ENCODE results near the gene ADAMTS7. TPM values are rescaled to one million over a fixed set of nuclear protein-coding genes. Genes with fewer than 3 reads are reported as not detected.
"Not testable (repeated sequence)": the region's sequence is repeated elsewhere in the genome, so short reads cannot be mapped to it uniquely, and the experiment has no call there.

ADAMTS7 gene
- total RNA-seq, 2 donors from 2014 or later, result 0.39 to 1.5 TPM

DNA sequence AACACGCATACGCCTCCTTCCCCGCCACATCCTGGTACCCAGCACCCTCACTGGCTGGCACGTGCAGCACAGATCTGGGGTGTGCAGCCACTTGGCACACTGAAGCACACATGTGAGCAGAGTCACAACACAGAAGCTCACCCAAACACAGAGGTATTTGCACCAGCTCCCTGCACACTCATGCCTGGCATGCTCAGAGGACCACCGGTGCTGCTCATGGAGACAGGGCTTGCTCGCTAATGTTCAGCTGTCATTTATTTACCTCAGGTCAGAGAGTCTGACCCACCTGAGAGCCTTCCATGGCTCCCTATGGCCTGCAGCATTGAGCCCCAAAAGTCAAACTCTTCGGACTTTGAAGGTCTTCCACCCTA lies 70.4 kb downstream of the ADAMTS7 start:
- ATAC-seq (replicated peaks in 1 of 2), result no peak
- Mint-ChIP-seq H3K9me3 (no peaks in the 10 kb centered on the region), H3K4me3 (no peak overlapping the region), H3K36me3 (ENCODE audit: insufficient read depth in 2 of 2) (no peaks in the 10 kb centered on the region), H3K27me3 (ENCODE audit: low read depth) (no peaks in the 10 kb centered on the region), H3K27ac (no peak overlapping the region), H3K4me1 (ENCODE audit: low read depth) (no peaks in the 10 kb centered on the region)
- no peak for DNase-seq

DNA sequence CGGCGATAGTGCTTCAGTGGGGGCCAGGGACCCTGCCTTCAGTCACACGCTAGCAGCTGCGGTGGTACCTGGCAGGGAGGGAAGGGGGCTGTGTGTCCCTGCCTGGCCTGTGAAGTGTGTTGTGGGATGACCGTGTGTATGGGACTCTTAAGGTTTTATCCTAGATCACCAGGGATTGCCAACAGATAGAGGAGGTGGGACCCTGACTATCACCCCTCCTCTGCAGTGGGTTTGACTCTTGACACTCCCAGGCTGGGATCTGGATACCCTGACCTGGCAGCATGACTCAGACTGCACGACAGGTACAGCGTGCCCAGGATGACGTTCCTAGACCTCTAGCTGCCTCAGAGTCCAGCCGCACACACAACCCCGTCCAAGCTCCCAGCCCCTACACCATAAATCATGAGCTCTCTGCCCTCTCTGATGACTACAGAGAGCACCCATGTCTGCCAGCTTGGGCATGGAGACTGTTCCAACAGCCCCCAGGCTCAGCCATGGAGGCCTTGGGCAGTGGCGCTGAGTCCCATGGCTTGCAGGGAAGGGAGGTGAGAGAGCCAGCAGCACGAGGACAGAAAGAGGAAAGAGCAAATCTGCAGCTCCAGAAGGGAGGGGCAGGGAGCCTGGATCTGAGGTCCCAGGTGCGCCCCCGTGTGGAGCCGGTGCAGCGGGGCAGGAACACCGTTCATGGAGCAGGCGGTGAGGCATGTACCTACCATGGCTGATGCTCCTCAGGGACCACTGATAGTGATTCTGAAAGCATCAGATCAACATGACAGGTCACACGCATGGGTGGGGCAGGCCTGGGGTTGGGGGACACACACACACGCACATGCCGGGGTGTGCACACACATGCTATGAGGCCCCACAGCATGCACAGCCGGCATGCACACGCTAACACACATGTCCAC lies 71.0 kb downstream of the ADAMTS7 start:
- Mint-ChIP-seq H3K27ac (no peak overlapping the region), H3K4me1 (ENCODE audit: low read depth) (no peaks in the 10 kb centered on the region), H3K36me3 (ENCODE audit: insufficient read depth in 2 of 2) (no peaks in the 10 kb centered on the region), H3K4me3 (no peak overlapping the region), H3K9me3 (no peaks in the 10 kb centered on the region), H3K27me3 (ENCODE audit: low read depth) (no peaks in the 10 kb centered on the region)
- ATAC-seq (replicated peaks in 1 of 2), result peak; percentile 80 to 81
- peak; percentile 76 to 81 for DNase-seq

DNA sequence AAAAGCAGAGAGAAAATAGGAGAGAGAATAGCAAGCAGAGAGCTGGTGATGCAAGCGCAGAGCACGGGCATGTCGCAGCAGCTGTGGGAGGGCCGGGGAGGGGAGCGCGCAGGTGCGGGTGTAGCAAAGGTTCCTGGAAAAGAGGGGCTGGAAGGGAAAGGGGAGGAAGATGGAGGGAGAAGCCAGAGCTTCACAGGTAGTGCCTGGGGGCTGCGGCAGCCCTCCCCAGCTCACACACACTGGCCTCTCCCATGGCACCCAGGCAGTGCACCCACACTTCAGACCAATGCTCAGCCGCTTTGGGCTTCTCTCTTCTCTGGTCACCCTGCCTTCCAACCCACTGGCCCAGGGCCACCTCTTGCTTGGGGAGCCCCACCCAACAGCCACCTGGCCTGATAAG lies 72.1 kb downstream of the ADAMTS7 start:
- Mint-ChIP-seq H3K4me1 (ENCODE audit: low read depth) (no peaks in the 10 kb centered on the region), H3K4me3 (no peak overlapping the region), H3K9me3 (no peaks in the 10 kb centered on the region), H3K36me3 (ENCODE audit: insufficient read depth in 2 of 2) (no peaks in the 10 kb centered on the region), H3K27me3 (ENCODE audit: low read depth) (peaks cover 8% of the 10 kb centered on the region), H3K27ac (no peak overlapping the region)
- no peak for ATAC-seq (replicated peaks in 1 of 2)
- no peak for DNase-seq

DNA sequence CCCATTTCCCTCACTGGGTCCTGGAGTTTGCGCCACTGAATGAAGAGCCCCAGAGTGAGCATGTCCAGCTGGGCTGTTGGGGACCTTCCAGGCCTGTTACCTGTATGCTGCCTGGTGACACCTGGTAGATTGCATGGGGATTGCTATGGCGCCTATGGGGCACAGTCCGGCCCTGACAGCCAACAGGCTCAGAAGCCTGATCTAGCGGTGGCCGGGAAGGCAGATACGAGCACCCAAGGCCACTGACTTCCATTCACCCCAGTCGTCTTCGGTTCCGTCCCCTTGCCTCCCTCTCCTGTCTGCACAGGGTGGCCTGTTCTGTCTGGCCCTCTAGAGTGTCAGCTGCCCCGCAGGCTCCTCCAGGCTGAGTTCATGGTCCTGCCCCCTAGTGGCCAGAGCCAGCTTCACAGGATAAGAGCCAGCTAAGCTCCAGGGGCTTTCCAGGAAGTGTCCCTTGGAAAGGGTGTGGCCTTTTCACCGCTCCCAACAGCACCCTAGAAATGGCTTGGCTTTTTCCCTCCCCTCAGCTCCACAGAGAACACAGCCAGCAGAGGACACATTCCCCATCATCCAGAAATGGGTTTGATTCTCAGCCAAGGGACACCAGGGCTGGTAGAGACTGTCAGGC lies 73.2 kb downstream of the ADAMTS7 start:
- not testable (repeated sequence) for H3K27ac Mint-ChIP-seq; H3K36me3 Mint-ChIP-seq (ENCODE audit: insufficient read depth in 2 of 2); H3K9me3 Mint-ChIP-seq; H3K4me1 Mint-ChIP-seq (ENCODE audit: low read depth); H3K4me3 Mint-ChIP-seq
- peaks cover 15% of the 10 kb centered on the region for H3K27me3 Mint-ChIP-seq (ENCODE audit: low read depth)
- DNase-seq (peak; percentile 59 to 60), ATAC-seq (replicated peaks in 1 of 2) (peak; percentile 58 to 60)

DNA sequence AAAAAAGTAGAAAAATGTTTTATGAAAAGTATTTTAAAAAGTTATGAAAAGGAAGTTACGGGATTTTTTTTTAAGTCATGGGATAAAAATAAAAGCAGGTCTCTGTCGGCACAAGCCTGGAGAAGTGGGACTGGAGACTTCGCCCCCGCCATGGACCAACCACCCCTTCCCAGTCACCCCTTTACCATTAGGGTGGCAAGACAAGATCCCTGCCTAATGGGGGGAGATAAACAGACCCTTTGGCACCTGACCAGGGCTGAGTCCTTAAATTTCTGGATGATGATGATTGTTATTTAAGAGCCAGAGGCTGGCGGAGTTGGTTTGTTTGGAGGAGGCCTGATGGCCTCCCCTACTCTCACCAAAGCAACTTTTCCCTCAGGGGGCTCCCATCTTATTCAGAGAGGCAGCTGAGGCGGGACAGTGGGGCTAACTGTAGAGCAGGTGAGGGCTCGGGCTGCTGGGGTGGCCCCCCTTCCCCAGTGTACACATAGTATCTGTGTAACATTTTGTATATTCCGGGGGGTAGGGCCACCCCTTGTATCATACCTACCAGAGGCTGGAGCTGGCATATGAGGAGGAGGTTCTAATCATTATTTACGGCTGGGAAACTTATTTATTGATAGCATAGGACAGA lies 74.0 kb downstream of the ADAMTS7 start:
- H3K4me3 Mint-ChIP-seq, result no peak overlapping the region
- H3K27me3 Mint-ChIP-seq (ENCODE audit: low read depth), result peaks cover 15% of the 10 kb centered on the region
- no peaks in the 10 kb centered on the region for H3K36me3 Mint-ChIP-seq (ENCODE audit: insufficient read depth in 2 of 2)
- H3K9me3 Mint-ChIP-seq, result no peaks in the 10 kb centered on the region
- peak overlapping the region; percentile 67 for H3K27ac Mint-ChIP-seq
- ATAC-seq (replicated peaks in 1 of 2), result no peak
- no peaks in the 10 kb centered on the region for H3K4me1 Mint-ChIP-seq (ENCODE audit: low read depth)
- no peak for DNase-seq

DNA sequence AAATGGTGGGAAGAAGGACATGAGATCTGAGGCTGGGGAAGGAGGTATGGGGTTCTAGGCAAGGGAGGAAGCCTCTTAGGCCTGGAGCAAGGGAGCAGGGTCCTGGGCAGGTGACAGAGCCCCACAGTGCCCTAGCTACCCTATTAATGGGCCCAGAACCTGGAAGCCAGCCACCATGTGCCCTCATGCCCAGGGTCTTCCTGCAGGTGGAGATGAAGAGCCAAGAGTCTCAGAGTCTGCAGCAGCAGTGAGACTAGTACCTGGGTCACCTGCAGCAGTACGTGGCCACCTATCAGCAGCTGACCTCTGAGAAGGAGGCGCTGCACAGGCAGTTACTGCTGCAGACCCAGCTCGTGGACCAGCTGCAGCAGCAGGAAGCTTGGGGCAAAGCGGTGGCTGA lies 75.0 kb downstream of the ADAMTS7 start:
- peaks cover 15% of the 10 kb centered on the region for H3K27me3 Mint-ChIP-seq (ENCODE audit: low read depth)
- ATAC-seq (replicated peaks in 1 of 2); H3K36me3 Mint-ChIP-seq (ENCODE audit: insufficient read depth in 2 of 2); DNase-seq; H3K9me3 Mint-ChIP-seq; H3K27ac Mint-ChIP-seq; H3K4me3 Mint-ChIP-seq; H3K4me1 Mint-ChIP-seq (ENCODE audit: low read depth): not testable (repeated sequence)

DNA sequence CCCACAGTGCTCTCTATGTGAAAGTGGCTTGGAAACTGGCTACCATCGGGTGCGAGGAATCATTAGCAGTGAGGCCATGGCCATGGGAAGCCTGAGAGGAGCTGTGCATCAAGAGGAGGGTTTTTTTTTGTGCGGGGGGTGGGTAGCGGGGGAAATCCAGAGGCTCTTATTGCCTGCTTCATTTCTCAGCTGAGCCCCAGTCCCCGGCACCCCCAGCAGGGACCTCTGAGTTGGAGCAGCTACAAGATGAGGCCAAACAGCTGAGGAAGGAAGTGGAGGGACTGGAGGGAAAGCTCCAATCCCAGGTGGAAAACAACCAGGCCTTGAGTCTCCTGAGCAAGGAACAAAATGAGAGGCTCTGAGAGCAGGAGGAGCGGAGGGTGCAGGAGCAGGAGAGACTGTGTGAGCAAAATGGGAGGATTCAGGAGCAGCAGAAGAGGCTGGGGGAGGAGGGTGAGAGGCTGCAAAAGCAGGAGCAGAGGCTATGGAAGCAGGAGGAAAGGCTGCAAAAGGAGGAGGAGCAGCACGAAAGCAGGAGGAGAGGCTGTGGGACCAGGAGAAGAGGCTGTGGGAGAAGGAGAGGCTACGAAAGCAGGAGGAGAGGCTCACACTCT lies 76.7 kb downstream of the ADAMTS7 start:
- Mint-ChIP-seq H3K27ac (no peak overlapping the region), H3K4me1 (ENCODE audit: low read depth) (no peaks in the 10 kb centered on the region), H3K9me3 (no peaks in the 10 kb centered on the region), H3K27me3 (ENCODE audit: low read depth) (peaks cover 15% of the 10 kb centered on the region), H3K36me3 (ENCODE audit: insufficient read depth in 2 of 2) (no peaks in the 10 kb centered on the region), H3K4me3 (no peak overlapping the region)
- ATAC-seq (replicated peaks in 1 of 2) (no peak), DNase-seq (no peak)

DNA sequence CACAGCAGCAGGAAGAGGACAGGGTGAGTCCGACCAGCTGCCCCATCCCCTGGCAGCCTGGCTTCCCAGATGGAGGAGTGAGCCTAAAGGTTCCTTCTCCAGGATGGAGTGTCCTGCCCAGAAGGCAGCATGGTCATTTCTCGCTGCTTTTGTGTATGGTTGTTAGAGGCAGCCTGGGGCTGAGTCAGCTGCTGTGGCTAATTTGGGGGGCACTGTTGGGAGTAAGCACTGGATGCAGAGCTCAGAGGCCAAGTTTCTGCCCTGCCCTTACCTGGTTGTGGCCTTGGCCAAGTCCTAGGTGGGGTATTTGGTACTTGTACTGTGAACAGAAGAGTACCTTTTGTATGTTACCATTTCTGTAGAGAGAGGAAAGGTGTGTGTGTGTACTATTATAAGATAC lies 78.6 kb downstream of the ADAMTS7 start:
- Mint-ChIP-seq H3K4me3 (no peak overlapping the region), H3K27ac (no peak overlapping the region), H3K9me3 (no peaks in the 10 kb centered on the region), H3K4me1 (ENCODE audit: low read depth) (no peaks in the 10 kb centered on the region), H3K36me3 (ENCODE audit: insufficient read depth in 2 of 2) (no peaks in the 10 kb centered on the region), H3K27me3 (ENCODE audit: low read depth) (peaks cover 15% of the 10 kb centered on the region)
- no peak for ATAC-seq (replicated peaks in 1 of 2)
- no peak for DNase-seq

DNA sequence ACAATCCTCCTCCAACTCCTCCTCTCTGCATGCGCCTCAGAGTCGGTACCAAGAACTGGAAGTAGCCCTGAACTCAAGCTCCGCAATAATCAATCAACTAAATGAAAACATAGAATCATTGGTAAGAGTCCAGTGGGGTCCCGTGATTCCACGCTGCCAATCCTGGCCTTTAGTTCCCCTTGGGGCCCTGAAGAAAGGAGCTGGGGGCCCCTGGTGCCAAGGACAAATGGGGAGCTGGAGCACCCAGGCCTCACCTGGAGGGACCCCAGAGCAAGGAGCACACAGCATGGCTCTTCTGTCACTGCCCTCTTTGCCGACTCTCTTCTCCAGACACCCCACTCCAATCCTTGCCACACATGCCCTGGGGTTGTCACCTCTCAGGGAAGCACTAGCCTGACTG lies 80.3 kb downstream of the ADAMTS7 start:
- no peaks in the 10 kb centered on the region for H3K36me3 Mint-ChIP-seq (ENCODE audit: insufficient read depth in 2 of 2)
- no peak overlapping the region for H3K27ac Mint-ChIP-seq
- H3K4me3 Mint-ChIP-seq, result no peak overlapping the region
- H3K27me3 Mint-ChIP-seq (ENCODE audit: low read depth), result peaks cover 15% of the 10 kb centered on the region
- H3K4me1 Mint-ChIP-seq (ENCODE audit: low read depth), result no peaks in the 10 kb centered on the region
- no peaks in the 10 kb centered on the region for H3K9me3 Mint-ChIP-seq
- no peak for ATAC-seq (replicated peaks in 1 of 2)
- DNase-seq, result no peak

DNA sequence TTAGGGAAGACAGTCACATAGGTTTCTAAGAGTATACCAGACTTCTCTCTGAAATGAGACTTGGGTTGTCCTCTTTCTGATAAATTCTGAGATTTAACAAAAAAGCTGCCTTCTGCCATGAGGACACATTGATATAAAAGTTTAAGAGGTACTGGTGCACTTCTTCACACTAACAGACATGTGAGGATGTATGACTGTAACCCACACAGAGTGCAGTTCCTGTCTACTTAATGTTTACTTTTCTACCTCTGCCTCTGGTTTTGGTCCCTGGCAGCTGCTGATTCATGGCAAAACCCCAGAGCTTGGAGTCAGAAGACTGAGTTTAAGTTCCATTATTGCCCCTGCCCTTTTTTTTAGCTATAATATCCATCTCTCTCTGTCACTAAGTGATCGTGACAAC lies 82.8 kb downstream of the ADAMTS7 start:
- not testable (repeated sequence) for H3K4me3 Mint-ChIP-seq; H3K27me3 Mint-ChIP-seq (ENCODE audit: low read depth); H3K9me3 Mint-ChIP-seq; H3K4me1 Mint-ChIP-seq (ENCODE audit: low read depth); DNase-seq; H3K27ac Mint-ChIP-seq; ATAC-seq (replicated peaks in 1 of 2); H3K36me3 Mint-ChIP-seq (ENCODE audit: insufficient read depth in 2 of 2)

DNA sequence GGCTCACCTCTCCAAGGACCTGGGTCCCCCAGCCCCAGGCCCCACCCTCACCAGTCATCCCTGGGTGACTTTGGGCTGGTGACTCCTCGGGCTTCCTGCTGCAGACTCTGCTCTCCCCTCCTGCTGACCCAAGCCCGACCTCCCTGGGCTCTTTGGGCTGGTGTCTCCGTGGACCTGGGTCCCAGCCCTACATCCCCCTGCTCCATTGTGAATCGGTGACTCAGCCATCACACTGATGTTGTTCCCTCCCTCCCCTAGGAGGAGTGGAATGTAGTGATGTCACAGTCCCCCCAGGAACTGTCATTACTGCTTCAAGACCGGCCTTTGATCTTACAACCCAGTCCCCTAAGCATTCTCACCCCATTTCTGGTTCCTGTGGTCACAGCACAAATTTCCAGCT lies 83.7 kb downstream of the ADAMTS7 start:
- Mint-ChIP-seq H3K9me3 (no peaks in the 10 kb centered on the region), H3K4me3 (no peak overlapping the region), H3K36me3 (ENCODE audit: insufficient read depth in 2 of 2) (no peaks in the 10 kb centered on the region), H3K27ac (no peak overlapping the region), H3K4me1 (ENCODE audit: low read depth) (no peaks in the 10 kb centered on the region), H3K27me3 (ENCODE audit: low read depth) (no peaks in the 10 kb centered on the region)
- ATAC-seq (replicated peaks in 1 of 2) (no peak), DNase-seq (no peak)

DNA sequence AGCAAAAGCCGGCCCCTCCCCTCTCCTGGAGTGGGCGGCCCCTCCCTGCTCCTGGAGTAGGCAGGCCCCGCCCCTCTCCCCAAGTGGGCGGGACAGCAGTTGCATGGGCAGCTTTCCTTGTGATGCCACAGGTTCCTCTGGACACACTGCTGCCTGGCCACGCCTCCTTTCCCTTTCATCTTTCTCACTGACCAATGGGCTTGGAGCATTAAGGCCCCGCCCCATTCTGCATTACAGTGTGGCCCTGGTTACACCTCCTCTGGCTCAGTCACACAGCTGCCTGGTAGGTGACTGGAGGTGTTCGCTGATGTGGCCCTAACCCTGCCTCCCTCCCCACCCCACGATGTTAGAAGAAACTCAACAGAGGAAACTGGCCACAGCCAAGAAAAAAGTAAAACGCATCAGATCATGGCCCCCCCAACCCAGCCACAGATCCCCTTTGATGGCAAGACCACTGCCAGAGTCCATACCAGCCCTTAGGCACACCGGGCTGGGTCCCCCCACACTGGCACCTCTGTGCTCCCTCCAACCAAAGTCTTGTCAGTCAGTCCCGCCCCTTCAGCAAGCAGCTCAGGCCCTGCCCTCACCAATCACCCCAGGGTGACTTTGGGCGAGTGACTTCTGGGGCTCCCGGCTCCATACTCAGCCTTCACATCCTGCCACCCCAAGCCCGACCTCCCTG lies 84.3 kb downstream of the ADAMTS7 start:
- no peaks in the 10 kb centered on the region for H3K36me3 Mint-ChIP-seq (ENCODE audit: insufficient read depth in 2 of 2)
- no peak for ATAC-seq (replicated peaks in 1 of 2)
- H3K9me3 Mint-ChIP-seq, result no peaks in the 10 kb centered on the region
- H3K27me3 Mint-ChIP-seq (ENCODE audit: low read depth), result no peaks in the 10 kb centered on the region
- H3K4me3 Mint-ChIP-seq, result no peak overlapping the region
- no peaks in the 10 kb centered on the region for H3K4me1 Mint-ChIP-seq (ENCODE audit: low read depth)
- H3K27ac Mint-ChIP-seq, result no peak overlapping the region
- peak; percentile 29 to 31 for DNase-seq

All from activated T-cell treated with anti-CD3 and anti-CD28 coated beads, Interleukin-2, amount 50 U/mL, for 72 hours (primary cell).